GM19328 (cell line): ENCODE measurements around the gene HCRT.
"Not testable (repeated sequence)": the region's sequence is repeated elsewhere in the genome, so short reads cannot be mapped to it uniquely, and the experiment has no call there.

Source experiments
- ATAC-seq: cut with Tn5 transposase; IDR thresholded peaks from one replicate; pipeline ENCODE4 v1.9.1; 2021; ENCODE audit warnings: mild to moderate bottlenecking, moderate library complexity; ENCODE audit not compliant: unreplicated experiment

Gene HCRT

DNA sequence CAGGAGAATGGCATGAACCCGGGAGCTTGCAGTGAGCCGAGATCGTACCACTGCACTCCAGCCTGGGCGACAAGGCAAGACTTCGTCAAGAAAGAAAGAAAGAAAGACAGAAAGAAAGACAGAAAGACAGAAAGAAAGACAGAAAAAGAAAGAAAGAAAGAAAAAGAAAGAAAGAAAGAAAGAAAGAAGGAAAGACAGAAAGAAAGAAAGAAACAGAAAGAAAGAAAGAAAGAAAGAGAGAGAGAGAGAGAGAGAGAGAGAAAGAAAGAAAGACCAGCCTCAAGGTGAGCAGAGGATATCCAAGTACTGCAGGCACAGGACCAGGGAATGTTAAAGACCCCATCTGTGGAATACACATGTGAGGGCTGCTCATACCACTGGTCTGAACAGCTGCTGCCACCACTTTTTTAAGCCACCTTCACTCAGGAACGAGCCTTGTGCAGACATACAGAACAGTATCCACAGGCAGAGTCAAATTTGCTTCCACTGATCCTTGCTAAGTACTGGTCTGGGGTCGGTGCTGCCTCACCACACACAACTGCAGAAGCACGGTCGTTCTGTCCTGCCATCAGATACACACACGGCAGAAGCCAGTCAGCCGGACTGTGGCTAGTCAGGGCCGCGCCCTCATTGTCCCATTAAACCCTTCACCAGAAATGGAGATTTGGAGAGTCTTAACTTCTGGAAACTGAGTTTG, 38.2 kb downstream of the HCRT start:
- no peak for ATAC-seq

DNA sequence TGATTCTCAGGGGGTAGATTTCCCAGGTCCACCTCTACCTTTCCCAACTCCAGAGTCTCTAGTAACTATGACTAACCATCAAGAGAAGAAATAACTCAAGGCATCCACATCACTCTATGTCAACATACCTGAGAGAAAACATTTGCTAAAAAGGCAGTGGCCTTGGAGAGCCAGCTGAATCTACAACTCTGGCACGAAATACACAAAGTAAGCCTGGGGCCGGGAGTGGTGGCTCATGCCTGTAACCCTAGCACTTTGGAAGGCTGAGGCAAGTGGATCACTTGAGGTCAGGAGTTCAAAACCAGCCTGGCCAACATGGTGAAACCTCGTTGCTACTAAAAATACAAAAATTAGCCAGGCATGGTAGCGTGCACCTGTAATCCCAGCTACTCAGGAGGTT, 42.1 kb downstream of the HCRT start:
- not testable (repeated sequence) for ATAC-seq

DNA sequence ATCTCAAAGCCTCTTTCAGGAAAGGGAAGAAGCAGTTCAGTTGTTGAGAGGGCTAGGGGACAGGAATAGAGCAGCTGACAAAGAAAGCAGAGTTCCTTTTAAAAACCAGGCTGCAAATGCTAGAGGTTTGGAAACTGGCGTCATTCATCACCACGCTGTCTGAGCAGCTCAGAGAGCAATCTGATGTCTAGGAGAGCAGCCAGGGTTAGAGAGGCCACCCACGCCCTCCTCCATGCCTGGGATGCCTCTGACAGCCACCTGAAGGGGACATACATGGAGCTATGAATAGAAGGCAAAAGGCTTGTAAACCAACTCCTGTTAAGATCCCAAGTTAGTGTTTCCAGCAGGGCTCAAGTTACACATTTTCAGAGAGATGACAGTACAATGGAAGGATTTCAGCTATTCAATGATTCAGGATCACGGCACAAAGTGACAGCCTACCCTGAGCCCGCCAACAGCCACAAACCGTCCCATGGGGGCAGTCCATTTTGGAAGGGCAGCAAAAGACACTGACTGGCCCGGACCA, 42.8 kb downstream of the HCRT start:
- ATAC-seq = no peak

- ATAC-seq = no peak
Observed at GRCh38 chr17:42141382-42141781, 43.9 kb downstream of the HCRT start.

GRCh38 chr17:42140690-42141089, 44.6 kb downstream of the HCRT start:
- not testable (repeated sequence) for ATAC-seq

DNA sequence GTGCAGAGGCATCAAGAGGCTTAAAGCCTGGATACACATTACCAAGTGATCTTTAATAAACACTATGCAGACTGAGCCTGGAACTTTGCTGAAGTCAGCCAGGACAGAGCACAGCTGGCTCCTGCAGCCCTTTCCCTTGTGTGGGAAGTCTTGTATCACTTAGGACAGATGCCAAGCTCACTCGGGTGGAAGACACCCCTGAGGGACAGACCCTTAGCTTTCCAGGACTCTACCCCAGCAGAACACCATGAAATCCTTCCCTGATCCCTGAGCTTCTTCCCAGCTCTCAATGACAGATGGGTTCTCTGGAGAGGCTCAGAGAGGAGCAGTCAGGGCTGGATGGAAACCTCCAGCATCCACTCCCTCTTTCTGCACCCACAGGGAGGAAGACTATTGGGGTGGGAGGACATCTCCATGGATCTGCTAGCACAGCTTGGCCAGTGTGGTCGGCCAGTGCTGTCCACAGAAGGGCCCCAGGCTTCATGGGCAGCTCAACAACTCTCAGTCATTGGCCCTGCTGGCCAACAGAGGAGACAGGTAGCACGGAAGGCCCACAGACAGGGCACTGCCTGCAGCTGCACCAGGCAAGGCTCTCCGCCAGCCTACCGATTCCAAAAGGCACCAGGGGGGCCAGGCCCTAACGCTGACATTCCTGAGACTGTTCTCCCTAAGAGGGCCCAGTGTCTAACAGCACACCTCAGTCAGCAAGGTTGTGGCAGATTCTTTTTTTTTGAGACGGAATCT, 46.3 kb downstream of the HCRT start:
- ATAC-seq = no peak

GRCh38 chr17:42136654-42137051, 48.6 kb downstream of the HCRT start:
- ATAC-seq = no peak

DNA sequence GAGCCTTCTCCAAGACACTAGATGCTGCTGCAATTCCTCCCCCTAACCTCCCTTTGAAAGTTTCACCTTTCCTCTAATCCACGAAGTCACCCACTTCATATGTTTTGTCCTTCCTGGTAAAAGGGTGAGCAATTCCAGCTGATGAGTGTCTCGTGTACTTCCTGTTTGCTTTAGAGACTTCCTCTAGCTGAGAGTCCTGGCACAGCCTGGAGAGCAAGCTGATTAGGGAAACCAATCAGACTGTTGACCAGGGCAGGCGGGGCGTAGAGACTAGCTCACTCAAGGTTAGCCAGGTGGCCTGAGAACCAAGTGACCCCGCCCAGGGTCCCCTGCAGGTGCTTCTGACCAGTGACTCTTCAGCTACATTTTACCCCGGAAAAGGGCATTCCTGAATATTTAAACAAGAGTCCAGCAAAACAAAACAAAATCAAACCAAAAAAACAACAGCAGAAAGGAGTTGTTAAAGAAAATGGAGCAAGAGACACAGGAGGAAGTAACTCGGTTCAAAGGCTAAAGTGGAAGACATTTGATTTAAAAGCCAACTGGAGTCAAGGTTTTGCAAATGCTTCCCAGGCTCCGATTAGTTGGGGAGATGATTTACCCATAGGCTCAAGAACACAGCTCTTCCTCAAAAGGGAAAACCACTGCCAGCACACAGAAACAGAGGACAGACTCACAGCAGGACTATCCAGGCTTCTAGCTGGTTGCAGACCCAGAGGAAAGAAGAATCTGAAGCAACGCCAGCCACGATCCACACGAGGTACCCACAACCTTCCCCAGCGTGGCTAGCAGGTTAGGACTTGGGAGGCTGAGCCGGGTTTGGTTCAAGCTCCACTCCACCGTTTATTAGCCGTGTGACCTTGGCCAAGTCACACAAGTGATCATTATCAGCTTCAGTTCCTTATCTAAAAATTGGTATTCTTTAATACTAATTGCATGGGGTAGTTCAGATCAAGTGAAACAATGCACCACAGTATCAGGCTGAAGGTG, 49.3 kb downstream of the HCRT start:
- ATAC-seq = no peak

DNA sequence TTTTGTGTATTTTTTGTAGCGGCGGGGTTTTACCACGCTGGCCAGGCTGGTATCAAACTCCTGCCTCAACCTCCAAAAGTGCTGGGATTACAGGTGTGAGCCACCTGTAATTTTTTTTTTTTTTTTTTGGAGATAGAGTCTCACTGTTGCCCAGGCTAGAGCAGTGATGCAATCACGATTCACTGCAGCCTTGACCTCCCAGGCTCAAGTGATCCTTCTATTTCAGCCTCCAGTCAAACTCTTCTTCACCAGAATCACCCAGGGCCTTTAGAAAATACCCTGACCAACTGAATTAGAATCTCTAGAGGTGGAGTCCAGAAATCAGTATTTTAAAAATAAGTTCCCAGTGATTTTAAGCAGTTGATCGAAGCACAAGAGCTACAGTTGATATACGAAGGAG, 50.1 kb downstream of the HCRT start:
- ATAC-seq = no peak
